ENCODE data around the gene LEF1.
A peak's percentile ranks its signal among the peaks of the same experiment; 100 is the strongest.

Gene LEF1

GRCh38 chr4:108109997-108110416, 58.7 kb downstream of the LEF1 start:
- DNase-seq (ENCODE audit: low read depth) = no peak

- DNase-seq (ENCODE audit: low read depth) = no peak
Observed at GRCh38 chr4:108109111-108109510, 59.6 kb downstream of the LEF1 start.

GRCh38 chr4:108107729-108108382, 60.9 kb downstream of the LEF1 start:
- no peak for DNase-seq (ENCODE audit: low read depth)

GRCh38 chr4:108107101-108107500, 61.6 kb downstream of the LEF1 start:
- no peak for DNase-seq (ENCODE audit: low read depth)

GRCh38 chr4:108106186-108106585, 62.5 kb downstream of the LEF1 start:
- no peak for DNase-seq (ENCODE audit: low read depth)

GRCh38 chr4:108103099-108103862, 65.5 kb downstream of the LEF1 start:
- DNase-seq (ENCODE audit: low read depth) = no peak

- no peak for DNase-seq (ENCODE audit: low read depth)
Observed at GRCh38 chr4:108100827-108101226, 67.9 kb downstream of the LEF1 start.

GRCh38 chr4:108099838-108100237, 68.9 kb downstream of the LEF1 start:
- no peak for DNase-seq (ENCODE audit: low read depth)

- DNase-seq (ENCODE audit: low read depth) = no peak
Observed at GRCh38 chr4:108097990-108098553, 70.7 kb downstream of the LEF1 start.

- no peak for DNase-seq (ENCODE audit: low read depth)
Observed at GRCh38 chr4:108094923-108095482, 73.7 kb downstream of the LEF1 start.

- DNase-seq (ENCODE audit: low read depth) = no peak
Observed at GRCh38 chr4:108094131-108094530, 74.6 kb downstream of the LEF1 start.

- DNase-seq (ENCODE audit: low read depth) = no peak
Observed at GRCh38 chr4:108092288-108092687, 76.4 kb downstream of the LEF1 start.

- no peak for DNase-seq (ENCODE audit: low read depth)
Observed at GRCh38 chr4:108087293-108087967, 81.3 kb downstream of the LEF1 start.

- no peak for DNase-seq (ENCODE audit: low read depth)
Observed at GRCh38 chr4:108081256-108081655, 87.5 kb downstream of the LEF1 start.

- peak; percentile 8 for DNase-seq (ENCODE audit: low read depth)
Observed at GRCh38 chr4:108080747-108081146, 88.0 kb downstream of the LEF1 start.

- no peak for DNase-seq (ENCODE audit: low read depth)
Observed at GRCh38 chr4:108078024-108078733, 90.6 kb downstream of the LEF1 start.

- DNase-seq (ENCODE audit: low read depth) = peak; percentile 26
Observed at GRCh38 chr4:108072300-108072699, 96.4 kb downstream of the LEF1 start.

- DNase-seq (ENCODE audit: low read depth) = no peak
Observed at GRCh38 chr4:108070775-108071174, 98.0 kb downstream of the LEF1 start.

- no peak for DNase-seq (ENCODE audit: low read depth)
Observed at GRCh38 chr4:108068442-108068841, 100.3 kb downstream of the LEF1 start.

GRCh38 chr4:108060686-108061321, 107.9 kb downstream of the LEF1 start:
- DNase-seq (ENCODE audit: low read depth) = no peak

- DNase-seq (ENCODE audit: low read depth) = no peak
Observed at GRCh38 chr4:108060164-108060563, 108.6 kb downstream of the LEF1 start.
